GM12875 (cell line): ENCODE measurements around the gene BRMS1.

Experiments
- H3K4me3 ChIP-seq: one replicate; pipeline ENCODE4 v1.5.1; 2011; ENCODE audit warnings: low read depth, low read length, control low read depth
- CTCF ChIP-seq: IDR thresholded peaks from 2 replicates; pipeline ENCODE4 v1.5.1; 2011; ENCODE audit warnings: low read depth, mild to moderate bottlenecking, control low read depth, inconsistent platforms, low read length, moderate library complexity, borderline replicate concordance; ENCODE audit not compliant: insufficient read depth

BRMS1 gene

DNA sequence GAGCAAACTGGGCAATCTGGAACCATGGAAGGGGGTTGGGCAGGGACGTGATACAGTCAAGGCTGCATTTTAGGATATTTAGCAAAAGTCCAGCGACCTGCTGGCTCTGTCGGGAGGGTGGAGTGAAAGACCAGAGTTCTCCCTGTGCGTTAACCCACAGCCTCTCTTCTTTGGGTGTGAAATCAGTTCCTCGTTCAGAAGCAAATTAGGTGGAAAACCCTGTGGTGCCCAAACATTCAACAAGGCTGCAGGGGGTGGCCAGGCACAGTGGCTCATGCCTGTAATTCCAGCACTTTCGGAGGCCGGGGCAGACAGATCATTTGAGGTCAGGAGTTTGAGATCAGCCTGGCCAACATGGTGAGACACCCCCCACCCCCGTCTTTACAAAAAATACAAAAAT lies 47.3 kb downstream of the BRMS1 start:
- no peak for TF ChIP-seq CTCF
- no peak overlapping the region for H3K4me3 ChIP-seq

DNA sequence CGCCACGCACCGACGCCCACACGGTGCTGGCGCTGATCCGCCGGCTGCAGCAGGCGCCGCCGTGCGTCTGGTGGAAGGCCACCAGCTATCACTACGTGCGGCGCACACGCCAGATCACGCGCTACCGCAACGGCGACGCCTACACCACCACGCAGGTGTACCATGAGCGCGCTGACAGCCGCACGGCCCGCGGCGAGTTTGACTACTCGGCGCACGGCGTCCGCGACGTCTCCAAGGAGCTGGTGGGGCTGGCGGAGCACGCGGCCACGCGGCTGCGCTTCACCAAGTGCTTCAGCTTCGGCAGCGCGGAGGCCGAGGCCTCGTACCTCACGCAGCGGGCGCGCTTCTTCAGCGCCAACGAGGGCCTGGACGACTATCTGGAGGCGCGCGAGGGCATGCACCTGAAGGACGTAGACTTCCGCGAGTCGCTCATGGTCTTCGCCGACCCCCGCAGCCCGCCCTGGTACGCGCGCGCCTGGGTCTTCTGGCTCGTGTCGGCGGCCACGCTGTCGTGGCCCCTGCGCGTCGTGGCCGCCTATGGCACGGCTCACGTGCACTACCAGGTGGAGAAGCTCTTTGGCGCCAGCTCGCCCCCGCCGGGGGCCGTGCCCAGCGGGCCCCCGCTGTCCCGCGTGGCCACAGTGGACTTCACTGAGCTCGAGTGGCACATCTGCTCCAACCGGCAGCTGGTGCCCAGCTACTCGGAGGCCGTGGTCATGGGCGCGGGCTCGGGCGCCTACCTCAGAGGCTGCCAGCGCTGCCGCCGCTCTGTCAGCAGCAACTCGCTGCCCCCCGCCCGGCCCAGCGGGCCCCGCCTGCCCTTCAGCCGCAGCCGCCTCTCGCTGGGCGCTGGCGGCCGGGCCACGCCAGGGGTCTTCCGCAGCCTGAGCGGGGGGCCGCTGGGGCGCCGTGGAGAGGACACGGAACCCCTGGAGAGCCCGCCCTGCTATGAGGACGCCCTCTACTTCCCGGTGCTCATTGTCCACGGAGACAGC lies 50.0 kb downstream of the BRMS1 start:
- H3K4me3 ChIP-seq: no peak overlapping the region
- TF ChIP-seq CTCF: no peak

DNA sequence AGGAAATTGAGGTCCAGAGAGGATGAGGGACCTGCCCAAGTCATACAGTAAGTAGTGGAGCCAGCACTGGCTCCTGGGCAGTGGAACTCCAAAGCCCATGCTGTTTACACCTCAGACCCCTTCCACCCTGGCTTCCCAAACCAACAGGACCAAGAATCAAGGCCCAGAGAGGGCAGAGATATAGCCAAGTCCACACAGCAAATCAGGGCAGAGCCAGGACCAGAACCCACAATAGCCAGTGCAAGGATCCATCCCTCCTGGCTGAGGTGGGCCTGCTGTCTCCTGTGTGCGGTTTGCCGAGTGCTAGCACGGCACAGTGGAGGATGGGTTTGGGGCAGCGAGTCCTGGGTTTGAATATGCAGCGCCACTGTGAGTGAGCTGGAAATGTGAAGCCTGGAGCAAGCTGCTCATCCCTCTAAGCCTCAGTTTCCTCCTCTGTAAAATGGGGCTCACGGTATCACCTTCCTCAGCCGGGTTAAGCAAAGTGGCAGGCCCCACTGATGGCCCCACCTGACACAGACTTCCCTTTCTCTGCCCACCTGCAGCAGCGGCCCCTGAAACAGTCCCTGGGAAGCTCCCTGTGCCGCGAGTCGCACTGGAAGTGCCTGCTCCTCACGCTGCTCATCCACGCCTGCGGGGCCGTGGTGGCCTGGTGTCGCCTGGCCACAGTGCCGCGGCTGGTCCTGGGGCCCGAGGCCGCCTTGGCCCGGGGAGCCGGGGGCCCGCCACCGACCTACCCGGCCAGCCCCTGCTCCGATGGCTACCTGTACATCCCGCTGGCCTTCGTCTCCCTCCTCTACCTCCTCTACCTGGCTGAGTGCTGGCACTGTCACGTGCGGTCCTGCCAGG lies 50.9 kb downstream of the BRMS1 start:
- TF ChIP-seq CTCF: no peak
- no peak overlapping the region for H3K4me3 ChIP-seq

DNA sequence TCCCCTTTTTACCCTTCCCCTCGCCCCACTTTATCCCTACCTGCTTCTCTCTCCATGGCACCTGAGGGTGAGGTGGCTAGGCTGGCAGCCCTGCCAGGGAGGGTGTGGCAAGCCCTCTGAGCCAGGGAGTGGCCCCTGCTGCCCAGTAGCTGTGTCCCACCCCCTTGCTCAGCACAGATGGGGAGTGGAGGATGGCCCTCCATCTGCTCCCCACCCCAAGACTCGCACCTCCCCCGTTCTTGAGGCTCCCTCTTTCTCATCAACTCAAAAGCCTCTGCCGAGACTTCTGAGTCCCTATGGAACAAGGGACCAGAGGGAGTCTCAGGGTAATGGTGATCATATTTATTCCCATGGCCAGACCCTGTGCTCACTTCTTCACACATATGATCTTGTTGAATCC lies 51.6 kb downstream of the BRMS1 start:
- H3K4me3 ChIP-seq: no peak overlapping the region
- TF ChIP-seq CTCF: no peak

DNA sequence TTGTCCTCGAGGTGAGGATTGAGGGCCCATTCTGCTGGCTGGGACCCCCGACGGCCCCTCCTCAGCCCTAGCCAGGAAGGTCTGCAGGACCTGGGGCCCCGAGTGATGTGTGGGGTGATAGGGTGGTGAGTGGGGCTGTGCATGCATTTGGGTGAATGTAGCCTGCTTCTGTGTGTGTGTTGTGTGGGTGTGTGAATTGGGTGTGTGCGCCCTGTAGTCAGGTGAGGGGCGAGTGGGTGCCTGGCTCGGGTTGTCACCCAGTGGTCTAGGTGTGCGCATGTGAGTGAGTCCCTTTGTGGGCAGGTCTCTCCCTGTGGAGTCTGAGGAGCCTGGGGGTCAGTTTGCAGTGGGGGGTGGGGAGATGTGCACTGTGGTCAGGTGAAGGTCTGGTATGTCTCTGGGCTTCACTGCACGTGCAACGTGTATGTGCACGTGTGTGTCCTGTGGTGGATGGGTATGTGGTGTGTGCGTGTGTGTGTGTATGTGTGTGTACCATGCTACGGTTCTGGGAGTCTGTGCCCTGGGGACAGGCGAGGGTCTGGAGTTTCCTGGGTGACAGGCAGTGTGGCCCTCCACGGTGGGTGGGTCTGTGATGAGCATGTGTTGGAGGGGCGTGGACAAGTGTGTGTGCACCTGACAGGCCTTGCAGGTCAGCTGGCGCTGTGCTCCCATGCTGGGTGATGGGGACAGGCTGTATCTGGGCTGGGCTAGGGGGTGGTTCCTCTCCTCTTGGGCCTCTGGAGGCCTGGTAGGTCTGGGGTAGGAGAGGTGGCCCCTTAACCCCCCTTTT lies 52.2 kb downstream of the BRMS1 start:
- TF ChIP-seq CTCF: no peak
- no peak overlapping the region for H3K4me3 ChIP-seq

- no peak for TF ChIP-seq CTCF
- H3K4me3 ChIP-seq: no peak within 1 kb of the TSS
These were observed 53.0 kb downstream of the BRMS1 start, which contains the start of gene TMEM151A for GRCh38 chr11:66291706-66292542. Gene TMEM151A (plus strand): TSS chr11:66291894. CDS start chr11:66292014, 120 bp downstream.
